Ovary (tissue), 10 donors: Measurements from ENCODE around the gene CSTF2. TPM values are rescaled to one million over a fixed set of nuclear protein-coding genes. Genes with fewer than 3 reads are reported as not detected.
"Not testable (repeated sequence)": the region's sequence is repeated elsewhere in the genome, so short reads cannot be mapped to it uniquely, and the experiment has no call there.

Source experiments
- DNase-seq, 5 donors: peaks; one replicate each; pipeline ENCODE4 v3.0.0-alpha.2; 2019 to 2020
- H3K27ac ChIP-seq, 2 donors: fragments of 200-600 bp; one replicate each; pipeline versions ENCODE4 v1.5.1 to v1.8.0; 2019 to 2022
- H3K27me3 ChIP-seq: fragments of 200-600 bp; one replicate; pipeline ENCODE4 v1.8.0; 2022
- H3K36me3 ChIP-seq: fragments of 200-600 bp; sonication (generic); one replicate; pipeline ENCODE4 v1.5.1; 2019
- H3K4me1 ChIP-seq: one replicate; pipeline ENCODE4 v1.8.1; 2013; ENCODE audit warnings: mild to moderate bottlenecking, moderate library complexity; ENCODE audit not compliant: insufficient read depth
- H3K4me3 ChIP-seq: fragments of 200-600 bp; sonication (generic); one replicate; pipeline ENCODE4 v1.5.1; 2017
- H3K9me3 ChIP-seq, 2 donors: fragments of 200-600 bp in 1 of 2; sonication (generic) in 1 of 2; one replicate each; pipeline versions ENCODE4 v1.5.1 to v1.8.1; 2013 to 2019; ENCODE audit warnings: mild to moderate bottlenecking in 1 of 2, moderate library complexity in 1 of 2
- EP300 ChIP-seq: sonication (generic); formaldehyde crosslinking; IDR thresholded peaks from one replicate; pipeline ENCODE4 v1.6.1; 2017; ENCODE audit warnings: antibody characterized with exemption
- POLR2A ChIP-seq: fragments of 450-650 bp; IDR thresholded peaks from one replicate; pipeline ENCODE4 v1.6.1; 2017; ENCODE audit warnings: antibody characterized with exemption, mild to moderate bottlenecking, moderate library complexity
- WGBS, 3 donors: extraction: QIAGEN DNeasy Blood & Tissue Kit in 1 of 3; methylation state at CpG; one replicate each; pipeline versions ENCODE4 v1.1.5 to v1.1.7; 2013 to 2017; 5-methylcytosine and 5-hydroxymethylcytosine counted together
- intact Hi-C, 4 donors: fragments of 100-400 bp; cut with DNase I; formaldehyde crosslinking; loops; one replicate each; pipeline versions ENCODE4 v1.11.0 to v1.15.1; 2022 to 2023
- long read RNA-seq, 3 donors: library from polyadenylated mRNA in 2 of 3; unstranded in 2 of 3; transcript quantifications; one replicate each; pipeline ENCODE4 v2.0.0 and lab custom pipeline, GENCODE V29; 2021 to 2026
- polyA plus RNA-seq, 2 donors: library from polyadenylated mRNA; stranded (reverse); fragments of 200-250 nt in 1 of 2; fragments of 350-450 nt in 1 of 2; fragmentation: Illumina TruSeq in 1 of 2; extraction: RNeasy Lipid Tissue Mini Kit (QIAGEN cat#74804) in 1 of 2; gene quantifications; one replicate each; pipeline ENCODE4 v1.2.3, GENCODE V29; 2013 to 2014
- total RNA-seq, 7 donors: library from RNA; depleted of rRNA in 2 of 7; stranded (reverse); fragments of >200 nt in 2 of 7; fragmentation: NEBNext Ultra II Directional in 3 of 7; extraction: Animal tissue kit (Norgen Biotek cat#: 25700) in 3 of 7; gene quantifications; one replicate each; pipeline versions ENCODE4 v1.1.0 to v1.2.4, GENCODE V29; 2016 to 2023
- TF ChIP-seq, protein P1 (sequence below), 3 donors: fragments of 450-650 bp in 2 of 3; fragments of 200-600 bp in 1 of 3; IDR thresholded peaks; one replicate each; pipeline versions ENCODE4 v1.5.1 to v1.8.0; 2016 to 2022; ENCODE audit warnings: antibody characterized with exemption in 3 of 3, mild to moderate bottlenecking in 1 of 3
- donor health status: DM: no; HTN: no; CAD: no; lungs with moderate emphysema.
- donor health status: DM: no; HTN: no; CAD: no.
- donor health status: Bipolar disorder and iron deficiency.
- donor health status: DM: yes; HTN: yes; CAD: no.
- donor health status: DM: no; HTN: no; CAD: no.
- donor health status: DM: yes; HTN: yes; CAD: no.

Gene CSTF2
- 10 to 100 TPM in 3 of 7 donors, 1 to 10 TPM in 4; 6.3 to 12.8 (median 9.6) TPM for total RNA-seq
- 10 to 100 TPM in 1 of 2 donors, 1 to 10 TPM in 1; 4.4 to 12.5 TPM for polyA plus RNA-seq
- long read RNA-seq, donor 1, transcript CSTF2-201 (14 exons, 1,958 nt) = major isoform, 28 of 31 reads
- long read RNA-seq, donor 1, partial matches to known transcripts = 2 of 31 reads
- long read RNA-seq, donor 1, other reads (novel, unspliced or antisense) = 1 of 31 reads
- long read RNA-seq, donor 2, transcript CSTF2-201 (14 exons, 1,958 nt) = major isoform, 14 of 16 reads
- long read RNA-seq, donor 2, partial matches to known transcripts = 0 of 16 reads
- long read RNA-seq, donor 2, other reads (novel, unspliced or antisense) = 0 of 16 reads
- long read RNA-seq, donor 3, transcript CSTF2-201 (14 exons, 1,958 nt) = major isoform, 14 of 22 reads
- long read RNA-seq, donor 3, partial matches to known transcripts = 4 of 22 reads
- long read RNA-seq, donor 3, other reads (novel, unspliced or antisense) = 4 of 22 reads

- H3K4me3 ChIP-seq = peak within 1 kb of the TSS; percentile 52
- H3K27ac ChIP-seq = no peak within 1 kb of the TSS
- H3K27me3 ChIP-seq = no peaks in the 10 kb centered on the region
- WGBS, 3 donors = 38 to 52% (median 43%) methylated on average over 48 to 49 of the region's 49 CpGs
- no peaks in the 10 kb centered on the region for H3K36me3 ChIP-seq
- intact Hi-C loops = loop anchor here in 1 of 4 donors (2.0 kb wide), 1 partner anchor 21 kb away; no protein-coding TSS in a partner anchor
- TF ChIP-seq POLR2A (no peak), EP300 (no peak)
- TF ChIP-seq, protein P1, sequence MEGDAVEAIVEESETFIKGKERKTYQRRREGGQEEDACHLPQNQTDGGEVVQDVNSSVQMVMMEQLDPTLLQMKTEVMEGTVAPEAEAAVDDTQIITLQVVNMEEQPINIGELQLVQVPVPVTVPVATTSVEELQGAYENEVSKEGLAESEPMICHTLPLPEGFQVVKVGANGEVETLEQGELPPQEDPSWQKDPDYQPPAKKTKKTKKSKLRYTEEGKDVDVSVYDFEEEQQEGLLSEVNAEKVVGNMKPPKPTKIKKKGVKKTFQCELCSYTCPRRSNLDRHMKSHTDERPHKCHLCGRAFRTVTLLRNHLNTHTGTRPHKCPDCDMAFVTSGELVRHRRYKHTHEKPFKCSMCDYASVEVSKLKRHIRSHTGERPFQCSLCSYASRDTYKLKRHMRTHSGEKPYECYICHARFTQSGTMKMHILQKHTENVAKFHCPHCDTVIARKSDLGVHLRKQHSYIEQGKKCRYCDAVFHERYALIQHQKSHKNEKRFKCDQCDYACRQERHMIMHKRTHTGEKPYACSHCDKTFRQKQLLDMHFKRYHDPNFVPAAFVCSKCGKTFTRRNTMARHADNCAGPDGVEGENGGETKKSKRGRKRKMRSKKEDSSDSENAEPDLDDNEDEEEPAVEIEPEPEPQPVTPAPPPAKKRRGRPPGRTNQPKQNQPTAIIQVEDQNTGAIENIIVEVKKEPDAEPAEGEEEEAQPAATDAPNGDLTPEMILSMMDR (IDR thresholded peaks at IDR 0.05) = no peak
- H3K4me1 ChIP-seq = no peaks in the 10 kb centered on the region
- H3K9me3 ChIP-seq = no peaks in the 10 kb centered on the region
- peak; percentile 72 to 85 (median 77) for DNase-seq
Observed at GRCh38 chrX:100819837-100820666, at the start of gene CSTF2. Gene CSTF2 (plus strand): TSS chrX:100820391. CDS start chrX:100820417, 26 bp downstream.

GRCh38 chrX:100796371-100796770 lies 23.8 kb upstream of the CSTF2 start:
- H3K4me3 ChIP-seq, H3K27me3 ChIP-seq, H3K4me1 ChIP-seq, intact Hi-C loops, H3K27ac ChIP-seq, H3K9me3 ChIP-seq, H3K36me3 ChIP-seq, DNase-seq: not testable (repeated sequence)
- 77 to 88% (median 82%) methylated on average over 7 of the region's 7 CpGs for WGBS, 3 donors

DNA sequence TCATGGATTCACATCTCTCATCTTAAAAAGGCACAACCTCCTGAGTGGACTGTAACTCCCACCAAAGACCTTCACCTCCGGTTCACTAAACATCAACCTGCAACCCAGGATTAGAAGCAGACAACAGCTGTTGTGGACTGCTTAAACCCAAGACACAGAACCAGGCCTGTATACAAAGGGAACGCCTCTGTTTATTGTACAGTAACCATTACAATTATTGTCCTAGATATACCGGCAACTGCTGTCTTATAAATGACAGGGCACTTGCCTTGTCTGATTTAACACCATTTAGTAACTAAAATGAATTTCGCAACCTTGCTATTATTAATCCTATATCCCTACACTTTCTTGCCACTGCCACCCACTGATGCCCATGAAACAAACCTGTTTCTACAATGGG lies 22.8 kb upstream of the CSTF2 start:
- Histone ChIP-seq H3K27ac (no peak overlapping the region), H3K4me3 (no peak overlapping the region), H3K4me1 (no peaks in the 10 kb centered on the region), H3K27me3 (no peaks in the 10 kb centered on the region), H3K36me3 (no peaks in the 10 kb centered on the region), H3K9me3 (no peaks in the 10 kb centered on the region)
- WGBS, 3 donors = 84 to 92% (median 89%) methylated on average over 4 of the region's 4 CpGs
- TF ChIP-seq, protein P1 (IDR thresholded peaks at IDR 0.05) = no peak
- TF ChIP-seq EP300 (no peak), POLR2A (no peak)
- no peak for DNase-seq
- intact Hi-C loops = no loop called here

DNA sequence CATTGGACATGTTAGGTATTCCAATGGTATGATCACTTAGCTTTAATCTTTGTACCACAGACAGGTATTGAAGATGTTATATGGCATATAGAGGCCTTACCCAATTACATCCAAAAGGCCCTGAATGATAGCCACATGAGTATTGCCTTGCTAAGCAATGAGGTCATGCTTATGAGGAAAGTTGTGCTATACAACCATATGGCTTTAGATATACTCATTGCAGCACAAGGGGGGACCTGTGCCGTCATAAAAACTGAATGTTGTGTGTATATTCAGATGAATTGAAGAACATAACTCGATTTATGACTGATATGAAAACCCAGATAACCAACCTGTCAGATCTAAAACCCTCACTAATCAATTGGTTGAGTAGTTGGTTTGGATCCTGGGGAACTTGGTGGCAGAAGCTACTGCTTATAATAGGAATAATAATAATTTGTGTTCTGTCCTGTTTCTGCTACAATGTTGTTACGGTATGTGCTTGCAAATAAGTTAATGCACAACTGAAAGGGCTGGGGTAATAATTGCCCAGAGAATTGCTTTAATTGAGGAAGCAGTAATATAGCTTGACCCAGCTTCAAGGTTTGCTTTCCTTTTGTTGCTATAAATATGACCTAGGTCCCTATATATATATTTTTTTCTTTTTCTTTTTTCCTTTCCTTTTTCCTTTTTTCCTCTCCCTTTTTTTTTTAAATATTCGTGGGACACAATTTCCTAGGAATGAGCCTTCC lies 21.5 kb upstream of the CSTF2 start:
- 52 to 59% (median 57%) methylated on average over 4 of the region's 4 CpGs for WGBS, 3 donors
- intact Hi-C loops = no loop called here
- no peaks in the 10 kb centered on the region for H3K4me1 ChIP-seq
- no peak for DNase-seq
- no peaks in the 10 kb centered on the region for H3K27me3 ChIP-seq
- H3K4me3 ChIP-seq = no peak overlapping the region
- no peak for TF ChIP-seq POLR2A
- TF ChIP-seq, protein P1 (IDR thresholded peaks at IDR 0.05) = no peak
- H3K27ac ChIP-seq = no peak overlapping the region
- H3K9me3 ChIP-seq = no peaks in the 10 kb centered on the region
- no peaks in the 10 kb centered on the region for H3K36me3 ChIP-seq
